Spleen (tissue), 7 donors: ENCODE results near the gene TAAR8.

Source experiments
- CTCF ChIP-seq, 11 experiments: fragments of 200-600 bp in 7 of 11; fragments of 450-650 bp in 4 of 11; sonication (generic) in 4 of 11; IDR thresholded peaks in 8 of 11; conservative IDR thresholded peaks in 3 of 11; 1 replicate in 7 of 11; 2 replicates in 4 of 11; pipeline versions ENCODE4 v1.4.0 to v1.8.0; 2016 to 2021; ENCODE audit warnings: antibody characterized with exemption in 11 of 11, inconsistent platforms in 4 of 11, mild to moderate bottlenecking in 1 of 11
- POLR2A ChIP-seq, 3 donors: fragments of 450-650 bp; IDR thresholded peaks; one replicate each; pipeline ENCODE4 v1.5.1; 2017; ENCODE audit warnings: antibody characterized with exemption in 3 of 3, mild to moderate bottlenecking in 1 of 3
- donor health status: DM: no; HTN: no; CAD: no; lungs with moderate emphysema.
- donor health status: DM: no; HTN: no; CAD: no.
- donor health status: DM: no; HTN: no; CAD: no.

- TF ChIP-seq POLR2A (IDR thresholded peaks at IDR 0.05) = no peak
- no peak for TF ChIP-seq CTCF (IDR thresholded peaks at IDR 0.05 in 8 of 11, conservative IDR thresholded peaks at IDR 0.05 in 3 of 11)
Measured at GRCh38 chr6:132567566-132567965, 15.1 kb downstream of the TAAR8 start.
